Endothelial cell (in vitro differentiated cells): Measurements from ENCODE around the gene FAM83F. TPM values are rescaled to one million over a fixed set of nuclear protein-coding genes. Genes with fewer than 3 reads are reported as not detected.
"Not testable (repeated sequence)": the region's sequence is repeated elsewhere in the genome, so short reads cannot be mapped to it uniquely, and the experiment has no call there.

Experiments
- DNase-seq: peaks from one replicate; pipeline ENCODE4 v3.0.0; 2021; ENCODE audit warnings: low spot score
- H3K27ac Mint-ChIP-seq: one replicate; pipeline ENCODE4 v1.8.0; 2021; ENCODE audit warnings: mixed read lengths, inconsistent platforms; ENCODE audit not compliant: unreplicated experiment
- H3K27me3 Mint-ChIP-seq: one replicate; pipeline ENCODE4 v1.8.0; 2021; ENCODE audit warnings: mild to moderate bottlenecking, moderate library complexity, mixed read lengths, inconsistent platforms; ENCODE audit not compliant: unreplicated experiment
- H3K36me3 Mint-ChIP-seq: one replicate; pipeline ENCODE4 v1.8.0; 2021; ENCODE audit warnings: mild to moderate bottlenecking, low read depth, mixed read lengths, inconsistent platforms; ENCODE audit not compliant: unreplicated experiment
- H3K4me1 Mint-ChIP-seq: one replicate; pipeline ENCODE4 v1.8.0; 2021; ENCODE audit warnings: mild to moderate bottlenecking, mixed read lengths, inconsistent platforms; ENCODE audit not compliant: unreplicated experiment
- H3K4me3 Mint-ChIP-seq: one replicate; pipeline ENCODE4 v1.8.0; 2021; ENCODE audit warnings: mild to moderate bottlenecking, mixed read lengths, inconsistent platforms; ENCODE audit not compliant: unreplicated experiment
- H3K9me3 Mint-ChIP-seq: one replicate; pipeline ENCODE4 v1.8.0; 2021; ENCODE audit warnings: mixed read lengths, inconsistent platforms; ENCODE audit not compliant: unreplicated experiment
- CTCF ChIP-seq: fragments of 200-600 bp; sonication (generic); IDR thresholded peaks from one replicate; pipeline ENCODE4 v1.5.0; 2021; ENCODE audit warnings: antibody characterized with exemption; ENCODE audit not compliant: unreplicated experiment
- total RNA-seq: library from RNA; stranded (reverse); fragmentation: NEBNext Ultra II Directional; extraction: Animal tissue kit (Norgen Biotek cat#: 25700); gene quantifications from one replicate; pipeline ENCODE4 v1.2.1, GENCODE V29; 2021; ENCODE audit not compliant: unreplicated experiment

FAM83F gene
- total RNA-seq, 1 donor from 2014 or later: 3.5 TPM

- Mint-ChIP-seq H3K4me3 (no peak overlapping the region), H3K4me1 (no peaks in the 10 kb centered on the region), H3K27ac (no peak overlapping the region), H3K27me3 (no peaks in the 10 kb centered on the region), H3K9me3 (no peaks in the 10 kb centered on the region), H3K36me3 (no peaks in the 10 kb centered on the region)
- peak; percentile 73 for DNase-seq
- peak; percentile 59 for TF ChIP-seq CTCF
Observed at GRCh38 chr22:40024201-40025061, 29.7 kb downstream of the FAM83F start.

- not testable (repeated sequence) for H3K4me1 Mint-ChIP-seq, H3K36me3 Mint-ChIP-seq, H3K27ac Mint-ChIP-seq, H3K9me3 Mint-ChIP-seq, DNase-seq, H3K27me3 Mint-ChIP-seq, H3K4me3 Mint-ChIP-seq
- TF ChIP-seq CTCF: peak; percentile 37
Observed at GRCh38 chr22:40025062-40025379, 30.3 kb downstream of the FAM83F start.

- Mint-ChIP-seq H3K27me3 (no peaks in the 10 kb centered on the region), H3K4me3 (no peak overlapping the region), H3K9me3 (no peaks in the 10 kb centered on the region), H3K27ac (no peak overlapping the region), H3K4me1 (peaks cover 4% of the 10 kb centered on the region), H3K36me3 (no peaks in the 10 kb centered on the region)
- no peak for TF ChIP-seq CTCF
- no peak for DNase-seq
Observed at GRCh38 chr22:40025856-40026255, 31.1 kb downstream of the FAM83F start.

- Mint-ChIP-seq H3K4me1 (peaks cover 7% of the 10 kb centered on the region), H3K4me3 (no peak overlapping the region), H3K27me3 (no peaks in the 10 kb centered on the region), H3K9me3 (no peaks in the 10 kb centered on the region), H3K36me3 (no peaks in the 10 kb centered on the region), H3K27ac (no peak overlapping the region)
- DNase-seq: no peak
- TF ChIP-seq CTCF: no peak
Observed at GRCh38 chr22:40026641-40027040, 31.9 kb downstream of the FAM83F start.
